SK-N-SH treated with all-trans-retinoic acid at 6 μM for 48 hours (cell line): ENCODE data around the gene FXR2.

Experiments used
- ARNTL ChIP-seq: fragments of 450-650 bp; formaldehyde crosslinking; IDR thresholded peaks from 2 replicates; pipeline ENCODE4 v1.5.0; 2020; ENCODE audit warnings: low read depth, mild to moderate bottlenecking, moderate library complexity, borderline replicate concordance
- CREB5 ChIP-seq: fragments of 250-450 bp; sonication (Bioruptor Pico); IDR thresholded peaks from 2 replicates; pipeline ENCODE4 v1.5.1; 2020; ENCODE audit warnings: low read depth, mild to moderate bottlenecking, moderate library complexity
- GLIS3 ChIP-seq: fragments of 250-450 bp; sonication (Bioruptor Pico); IDR thresholded peaks from 2 replicates; pipeline ENCODE4 v1.5.0; 2020; ENCODE audit warnings: mild to moderate bottlenecking, moderate library complexity
- ISL1 ChIP-seq: fragments of 250-450 bp; sonication (Bioruptor Pico); IDR thresholded peaks from 2 replicates; pipeline ENCODE4 v2.1.2; 2022; ENCODE audit warnings: mild to moderate bottlenecking, moderate library complexity
- OSR1 ChIP-seq: fragments of 250-450 bp; sonication (Bioruptor Pico); IDR thresholded peaks from 2 replicates; pipeline ENCODE4 v1.8.0; 2022; ENCODE audit warnings: moderate library complexity, mild to moderate bottlenecking, inconsistent platforms
- PATZ1 ChIP-seq: fragments of 250-450 bp; sonication (Bioruptor Pico); IDR thresholded peaks from 2 replicates; pipeline ENCODE4 v1.8.0; 2020; ENCODE audit warnings: mild to moderate bottlenecking, moderate library complexity, borderline replicate concordance
- POU6F1 ChIP-seq: fragments of 250-450 bp; sonication (Bioruptor Pico); IDR thresholded peaks from 2 replicates; pipeline ENCODE4 v1.8.0; 2021; ENCODE audit warnings: low read depth, mild to moderate bottlenecking, moderate library complexity, borderline replicate concordance
- TCF4 ChIP-seq: fragments of 250-450 bp; sonication (Bioruptor Pico); IDR thresholded peaks from 2 replicates; pipeline ENCODE4 v1.8.0; 2021; ENCODE audit warnings: mild to moderate bottlenecking, moderate library complexity, borderline replicate concordance
- TOX ChIP-seq: fragments of 250-450 bp; sonication (Bioruptor Pico); IDR thresholded peaks from 2 replicates; pipeline ENCODE4 v1.8.0; 2021; ENCODE audit warnings: mild to moderate bottlenecking, moderate library complexity, borderline replicate concordance
- TSHZ2 ChIP-seq: fragments of 250-450 bp; sonication (Bioruptor Pico); IDR thresholded peaks from 2 replicates; pipeline ENCODE4 v1.5.0; 2020; ENCODE audit warnings: mild to moderate bottlenecking, moderate library complexity
- ZFP30 ChIP-seq: fragments of 450-650 bp; formaldehyde crosslinking; IDR thresholded peaks from 2 replicates; pipeline ENCODE4 v1.5.0; 2022; ENCODE audit warnings: mild to moderate bottlenecking, moderate library complexity
- ZNF70 ChIP-seq: fragments of 450-650 bp; formaldehyde crosslinking; IDR thresholded peaks from 2 replicates; pipeline ENCODE4 v1.5.0; 2020; ENCODE audit warnings: mild to moderate bottlenecking, moderate library complexity

- TF ChIP-seq OSR1 (CRISPR knock-in tag), result no peak
- TF ChIP-seq GLIS3 (CRISPR knock-in tag), result no peak
- no peak for TF ChIP-seq POU6F1
- no peak for TF ChIP-seq ARNTL (CRISPR knock-in tag)
- TF ChIP-seq TCF4 (CRISPR knock-in tag), result no peak
- no peak for TF ChIP-seq ISL1 (CRISPR knock-in tag)
- no peak for TF ChIP-seq TOX (CRISPR knock-in tag)
- no peak for TF ChIP-seq PATZ1 (CRISPR knock-in tag)
- TF ChIP-seq TSHZ2 (CRISPR knock-in tag), result no peak
- no peak for TF ChIP-seq ZFP30 (CRISPR knock-in tag)
- no peak for TF ChIP-seq CREB5 (CRISPR knock-in tag)
- TF ChIP-seq ZNF70 (CRISPR knock-in tag), result no peak
Measured at GRCh38 chr17:7646457-7646856, 31.8 kb upstream of the FXR2 start.
